Neural cell (in vitro differentiated cells): Measurements from ENCODE around the gene WIPF3. TPM values are rescaled to one million over a fixed set of nuclear protein-coding genes. Genes with fewer than 3 reads are reported as not detected.

Experiments used
- H2AFZ ChIP-seq: fragments of 200-600, 300-800 bp; sonication (generic), shearing (Covaris generic); 2 replicates; pipeline ENCODE4 v1.6.0; 2014; ENCODE audit warnings: low read depth, mild to moderate bottlenecking, antibody characterized with exemption, low read length, moderate library complexity
- H3F3A ChIP-seq: fragments of 200-600 bp; shearing (Covaris generic); 2 replicates; pipeline ENCODE4 v1.6.1; 2016; ENCODE audit warnings: mild to moderate bottlenecking, moderate library complexity, mixed read lengths, antibody characterized with exemption, low read length; ENCODE audit not compliant: insufficient read depth, poor library complexity, severe bottlenecking
- H3K27ac ChIP-seq: fragments of 200-600, 300-800 bp; sonication (generic), shearing (Covaris generic); 2 replicates; pipeline ENCODE4 v1.5.1; 2014; ENCODE audit warnings: mild to moderate bottlenecking, low read length, moderate library complexity
- H3K27me3 ChIP-seq: fragments of 300-800, 200-600 bp; sonication (generic), shearing (Covaris generic); 2 replicates; pipeline ENCODE4 v1.6.0; 2014; ENCODE audit warnings: mild to moderate bottlenecking, low read depth, low read length, moderate library complexity; ENCODE audit not compliant: insufficient read depth
- H3K36me3 ChIP-seq: fragments of 300-800, 200-600 bp; sonication (generic), shearing (Covaris generic); 2 replicates; pipeline ENCODE4 v1.5.1; 2014; ENCODE audit warnings: mild to moderate bottlenecking, antibody characterized with exemption, low read length, moderate library complexity; ENCODE audit not compliant: insufficient read depth
- H3K4me2 ChIP-seq: fragments of 300-800, 200-600 bp; sonication (generic), shearing (Covaris generic); 2 replicates; pipeline ENCODE4 v1.6.0; 2014; ENCODE audit warnings: mild to moderate bottlenecking, low read length
- H3K4me3 ChIP-seq: fragments of 300-800, 200-600 bp; sonication (generic), shearing (Covaris generic); 2 replicates; pipeline ENCODE4 v1.5.1; 2014; ENCODE audit warnings: mild to moderate bottlenecking, low read length, moderate library complexity
- H3K79me2 ChIP-seq: fragments of 200-600 bp; shearing (Covaris generic); replicated peaks from 2 replicates; pipeline ENCODE4 v1.6.0; 2014; ENCODE audit warnings: mild to moderate bottlenecking, low read length, moderate library complexity; ENCODE audit not compliant: insufficient read depth
- H3K9ac ChIP-seq: fragments of 300-800, 200-600 bp; sonication (generic), shearing (Covaris generic); 2 replicates; pipeline ENCODE4 v1.6.1; 2016; ENCODE audit warnings: mild to moderate bottlenecking, low read length, mixed read lengths
- H3K9me2 ChIP-seq: fragments of 200-600 bp; shearing (Covaris generic); 2 replicates; pipeline ENCODE4 v1.6.1; 2016; ENCODE audit warnings: mild to moderate bottlenecking, low read length, mixed read lengths; ENCODE audit not compliant: insufficient read depth
- H3K9me3 ChIP-seq: fragments of 200-600, 300-800 bp; sonication (generic), shearing (Covaris generic); 2 replicates; pipeline ENCODE4 v1.6.1; 2016; ENCODE audit warnings: mild to moderate bottlenecking, mixed run types, low read length, moderate library complexity, mixed read lengths
- H4K20me1 ChIP-seq: fragments of 200-600 bp; shearing (Covaris generic); 2 replicates; pipeline ENCODE4 v1.6.1; 2016; ENCODE audit warnings: mild to moderate bottlenecking, mixed run types; ENCODE audit not compliant: insufficient read depth
- CTCF ChIP-seq: fragments of 450-650 bp; IDR thresholded peaks from 2 replicates; pipeline ENCODE4 v1.5.1; 2014; ENCODE audit warnings: antibody characterized with exemption, mild to moderate bottlenecking, moderate library complexity; ENCODE audit not compliant: poor library complexity, severe bottlenecking
- EP300 ChIP-seq: fragments of 450-650 bp; conservative IDR thresholded peaks from 2 replicates; pipeline ENCODE4 v1.6.1; 2014; ENCODE audit warnings: antibody characterized with exemption, mild to moderate bottlenecking, moderate library complexity; ENCODE audit not compliant: poor library complexity, severe bottlenecking
- EZH2 ChIP-seq: fragments of 200-600, 300-800 bp; shearing (Covaris generic), sonication (generic); IDR thresholded peaks from 2 replicates; pipeline ENCODE4 v1.6.1; 2014; ENCODE audit warnings: antibody characterized with exemption, low read length, borderline replicate concordance, mild to moderate bottlenecking; ENCODE audit not compliant: insufficient read depth, poor library complexity, severe bottlenecking
- MXI1 ChIP-seq: fragments of 450-650 bp; conservative IDR thresholded peaks from 2 replicates; pipeline ENCODE4 v1.6.1; 2014; ENCODE audit warnings: antibody characterized with exemption, mild to moderate bottlenecking; ENCODE audit not compliant: poor library complexity, severe bottlenecking
- POLR2AphosphoS5 ChIP-seq: IDR thresholded peaks from 2 replicates; pipeline ENCODE4 v1.6.1; 2012
- RAD21 ChIP-seq: fragments of 450-650 bp; conservative IDR thresholded peaks from 2 replicates; pipeline ENCODE4 v1.6.1; 2014; ENCODE audit warnings: antibody characterized with exemption, mild to moderate bottlenecking, moderate library complexity
- REST ChIP-seq: IDR thresholded peaks from 2 replicates; pipeline ENCODE4 v1.6.1; 2012; ENCODE audit warnings: borderline replicate concordance
- SMC3 ChIP-seq: fragments of 450-650 bp; conservative IDR thresholded peaks from 2 replicates; pipeline ENCODE4 v1.6.1; 2014; ENCODE audit warnings: antibody characterized with exemption, mild to moderate bottlenecking, moderate library complexity; ENCODE audit not compliant: poor library complexity
- TAF1 ChIP-seq: IDR thresholded peaks from 2 replicates; pipeline ENCODE4 v1.6.1; 2012; ENCODE audit warnings: low read depth
- polyA plus RNA-seq: library from polyadenylated mRNA; depleted of rRNA; stranded (reverse); fragments of >200 nt; gene quantifications from 2 replicates; pipeline ENCODE4 v1.2.3, GENCODE V29; 2014

WIPF3 gene
- polyA plus RNA-seq, 1 donor from 2014 or later = 3.8 TPM

GRCh38 chr7:29893351-29893965, 87.2 kb downstream of the WIPF3 start:
- Histone ChIP-seq H3K9me2 (no peaks in the 10 kb centered on the region), H3K9ac (no peak overlapping the region), H3F3A (no peaks in the 10 kb centered on the region), H2AFZ (no peak overlapping the region), H3K27me3 (no peaks in the 10 kb centered on the region), H3K4me3 (no peak overlapping the region), H4K20me1 (no peaks in the 10 kb centered on the region), H3K4me2 (no peak overlapping the region), H3K79me2 (no peaks in the 10 kb centered on the region), H3K27ac (no peak overlapping the region), H3K9me3 (no peaks in the 10 kb centered on the region), H3K36me3 (no peaks in the 10 kb centered on the region)
- TF ChIP-seq EP300 = no peak
- TF ChIP-seq RAD21 = no peak
- no peak for TF ChIP-seq TAF1
- no peak for TF ChIP-seq EZH2
- no peak for TF ChIP-seq REST
- TF ChIP-seq MXI1 = no peak

- H3K79me2 ChIP-seq = no peaks in the 10 kb centered on the region
- H3F3A ChIP-seq = no peaks in the 10 kb centered on the region
- H3K36me3 ChIP-seq = no peaks in the 10 kb centered on the region
- no peak overlapping the region for H3K4me2 ChIP-seq
- no peak overlapping the region for H2AFZ ChIP-seq
- H3K9me2 ChIP-seq = no peaks in the 10 kb centered on the region
- no peaks in the 10 kb centered on the region for H4K20me1 ChIP-seq
- H3K9me3 ChIP-seq = no peaks in the 10 kb centered on the region
- no peak overlapping the region for H3K27ac ChIP-seq
- TF ChIP-seq REST = no peak
- no peak for TF ChIP-seq RAD21
- no peak for TF ChIP-seq EP300
- TF ChIP-seq MXI1 = no peak
- no peak for TF ChIP-seq SMC3
- TF ChIP-seq TAF1 = no peak
- TF ChIP-seq CTCF = no peak
- TF ChIP-seq POLR2AphosphoS5 = no peak
- TF ChIP-seq EZH2 = no peak
- H3K4me3 ChIP-seq = no peak overlapping the region
- H3K27me3 ChIP-seq = no peaks in the 10 kb centered on the region
- no peak overlapping the region for H3K9ac ChIP-seq
Measured at GRCh38 chr7:29894256-29894655, 87.9 kb downstream of the WIPF3 start.
